Vagina (tissue), 2 donors: Measurements from ENCODE around the gene RAB11FIP3.

ENCODE experiments used
- POLR2A ChIP-seq, 2 donors: fragments of 450-650 bp; IDR thresholded peaks; one replicate each; pipeline ENCODE4 v1.6.1; 2017; ENCODE audit warnings: antibody characterized with exemption in 2 of 2, mild to moderate bottlenecking in 2 of 2, moderate library complexity in 2 of 2
- TF ChIP-seq, protein P1 (sequence below), 3 experiments: fragments of 450-650 bp in 2 of 3; fragments of 200-600 bp in 1 of 3; sonication (generic) in 1 of 3; IDR thresholded peaks; one replicate each; pipeline ENCODE4 v1.5.1; 2017 to 2019; ENCODE audit warnings: antibody characterized with exemption in 3 of 3, mild to moderate bottlenecking in 2 of 3, moderate library complexity in 2 of 3

DNA sequence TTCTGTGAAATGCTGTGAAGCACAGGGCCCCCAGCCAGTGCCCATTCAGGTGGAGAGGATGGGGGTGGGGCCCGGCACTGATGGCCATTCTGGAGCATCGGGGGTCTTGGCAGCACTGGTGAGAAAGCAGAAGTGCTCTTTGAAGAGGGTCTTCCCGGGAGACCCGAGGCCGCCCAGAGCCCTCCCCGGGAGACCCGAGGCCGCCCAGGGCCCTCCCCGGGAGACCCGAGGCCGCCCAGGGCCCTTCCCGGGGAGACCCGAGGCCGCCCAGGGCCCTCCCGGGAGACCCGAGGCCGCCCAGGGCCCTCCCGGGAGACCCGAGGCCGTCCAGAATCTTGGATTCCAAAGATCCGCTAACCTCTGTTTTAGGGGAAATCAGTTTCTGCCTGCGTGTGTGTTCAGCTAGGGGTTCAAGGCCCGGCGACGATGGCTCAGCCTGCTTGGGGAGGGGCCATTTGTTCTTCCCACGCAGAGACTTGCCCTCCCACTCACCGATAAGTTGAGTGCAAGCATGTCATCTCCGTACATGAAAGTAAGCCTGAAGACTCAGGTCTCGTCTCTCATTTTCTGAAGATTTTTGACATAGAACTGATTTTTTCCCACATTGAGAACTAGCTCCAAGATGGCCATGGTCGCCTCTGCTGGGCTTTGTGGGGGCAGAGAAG, 66.9 kb downstream of the RAB11FIP3 start:
- no peak for TF ChIP-seq POLR2A (IDR thresholded peaks at IDR 0.05)
- TF ChIP-seq, protein P1, sequence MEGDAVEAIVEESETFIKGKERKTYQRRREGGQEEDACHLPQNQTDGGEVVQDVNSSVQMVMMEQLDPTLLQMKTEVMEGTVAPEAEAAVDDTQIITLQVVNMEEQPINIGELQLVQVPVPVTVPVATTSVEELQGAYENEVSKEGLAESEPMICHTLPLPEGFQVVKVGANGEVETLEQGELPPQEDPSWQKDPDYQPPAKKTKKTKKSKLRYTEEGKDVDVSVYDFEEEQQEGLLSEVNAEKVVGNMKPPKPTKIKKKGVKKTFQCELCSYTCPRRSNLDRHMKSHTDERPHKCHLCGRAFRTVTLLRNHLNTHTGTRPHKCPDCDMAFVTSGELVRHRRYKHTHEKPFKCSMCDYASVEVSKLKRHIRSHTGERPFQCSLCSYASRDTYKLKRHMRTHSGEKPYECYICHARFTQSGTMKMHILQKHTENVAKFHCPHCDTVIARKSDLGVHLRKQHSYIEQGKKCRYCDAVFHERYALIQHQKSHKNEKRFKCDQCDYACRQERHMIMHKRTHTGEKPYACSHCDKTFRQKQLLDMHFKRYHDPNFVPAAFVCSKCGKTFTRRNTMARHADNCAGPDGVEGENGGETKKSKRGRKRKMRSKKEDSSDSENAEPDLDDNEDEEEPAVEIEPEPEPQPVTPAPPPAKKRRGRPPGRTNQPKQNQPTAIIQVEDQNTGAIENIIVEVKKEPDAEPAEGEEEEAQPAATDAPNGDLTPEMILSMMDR (IDR thresholded peaks at IDR 0.05), result no peak
